ENCODE results near the gene EML3. TPM values are rescaled to one million over a fixed set of nuclear protein-coding genes. Genes with fewer than 3 reads are reported as not detected.
"Not testable (repeated sequence)": the region's sequence is repeated elsewhere in the genome, so short reads cannot be mapped to it uniquely, and the experiment has no call there.

The EML3 gene
- total RNA-seq, 1 donor from 2014 or later, result 4.0 TPM

- H3K4me1 Mint-ChIP-seq, result peaks cover 21% of the 10 kb centered on the region
- H3K27me3 Mint-ChIP-seq (ENCODE audit: insufficient read depth, low read depth), result no peaks in the 10 kb centered on the region
- peaks cover 2% of the 10 kb centered on the region for H3K36me3 Mint-ChIP-seq
- H3K4me3 ChIP-seq, result peak overlapping the region; percentile 90
- no peaks in the 10 kb centered on the region for H3K27me3 ChIP-seq
- peak overlapping the region; percentile 40 for H3K27ac ChIP-seq
- H2AFZ ChIP-seq (replicated peaks), result peak overlapping the region; percentile 98
- peaks cover 3% of the 10 kb centered on the region for H4K20me1 ChIP-seq (ENCODE audit: low read depth)
- H3K9me3 Mint-ChIP-seq, result no peaks in the 10 kb centered on the region
- DNase-seq (ENCODE audit: low spot score), result no peak
- H3K4me1 ChIP-seq, result no peaks in the 10 kb centered on the region
- no peaks in the 10 kb centered on the region for H3K9me3 ChIP-seq (ENCODE audit: low read depth)
- H3K36me3 ChIP-seq, result no peaks in the 10 kb centered on the region
- peak overlapping the region; percentile 89 for H3K9ac ChIP-seq
- H3K4me2 ChIP-seq, result peak overlapping the region; percentile 90
- TF ChIP-seq EZH2 (IDR thresholded peaks at IDR 0.05), result no peak
- TF ChIP-seq CTCF (IDR thresholded peaks at IDR 0.05), result peak; percentile 2
- TF ChIP-seq EZH2phosphoT487 (IDR thresholded peaks at IDR 0.05), result no peak
- peaks cover 29% of the 10 kb centered on the region for H3K79me2 ChIP-seq (ENCODE audit: low read depth)
- peaks cover 17% of the 10 kb centered on the region for H3F3A ChIP-seq (ENCODE audit: low read depth)
- peak overlapping the region; percentile 93 for H3K4me3 Mint-ChIP-seq
- H3K27ac Mint-ChIP-seq, result peak overlapping the region; percentile 90
These were observed 39.8 kb upstream of the EML3 start for GRCh38 chr11:62652161-62653006.

GRCh38 chr11:62650283-62650682 is 37.7 kb upstream of the EML3 start:
- H2AFZ ChIP-seq (replicated peaks); H3K4me3 ChIP-seq; H3K9me3 Mint-ChIP-seq; H3K27ac Mint-ChIP-seq; H3K27me3 ChIP-seq; H3K36me3 ChIP-seq; H3K9ac ChIP-seq; H3K4me2 ChIP-seq; H3K4me1 ChIP-seq; H3K27me3 Mint-ChIP-seq (ENCODE audit: insufficient read depth, low read depth); H3K9me3 ChIP-seq (ENCODE audit: low read depth); H3K27ac ChIP-seq; H3K36me3 Mint-ChIP-seq; DNase-seq (ENCODE audit: low spot score): not testable (repeated sequence)
- H3K79me2 ChIP-seq (ENCODE audit: low read depth), result peaks cover 40% of the 10 kb centered on the region
- peaks cover 24% of the 10 kb centered on the region for H3F3A ChIP-seq (ENCODE audit: low read depth)
- Mint-ChIP-seq H3K4me3 (peak overlapping the region; percentile 53), H3K4me1 (peaks cover 25% of the 10 kb centered on the region)
- H4K20me1 ChIP-seq (ENCODE audit: low read depth), result peaks cover 11% of the 10 kb centered on the region

GRCh38 chr11:62649486-62649885 is 36.9 kb upstream of the EML3 start:
- H3K27ac ChIP-seq, result no peak overlapping the region
- no peak overlapping the region for H3K4me3 Mint-ChIP-seq
- H3K36me3 ChIP-seq, result no peaks in the 10 kb centered on the region
- H3K4me3 ChIP-seq, result no peak overlapping the region
- H3K9me3 ChIP-seq (ENCODE audit: low read depth), result no peaks in the 10 kb centered on the region
- peaks cover 24% of the 10 kb centered on the region for H3F3A ChIP-seq (ENCODE audit: low read depth)
- H3K4me1 Mint-ChIP-seq, result peaks cover 28% of the 10 kb centered on the region
- peaks cover 5% of the 10 kb centered on the region for H3K36me3 Mint-ChIP-seq
- H3K9me3 Mint-ChIP-seq, result no peaks in the 10 kb centered on the region
- H2AFZ ChIP-seq (replicated peaks), result no peak overlapping the region
- H4K20me1 ChIP-seq (ENCODE audit: low read depth), result peaks cover 16% of the 10 kb centered on the region
- no peak overlapping the region for H3K27ac Mint-ChIP-seq
- H3K27me3 ChIP-seq, result no peaks in the 10 kb centered on the region
- no peak for DNase-seq (ENCODE audit: low spot score)
- H3K9ac ChIP-seq, result no peak overlapping the region
- no peak overlapping the region for H3K4me2 ChIP-seq
- H3K27me3 Mint-ChIP-seq (ENCODE audit: insufficient read depth, low read depth), result peaks cover 8% of the 10 kb centered on the region
- peaks cover 6% of the 10 kb centered on the region for H3K4me1 ChIP-seq
- no peak for TF ChIP-seq EZH2 (IDR thresholded peaks at IDR 0.05)
- TF ChIP-seq CTCF (IDR thresholded peaks at IDR 0.05), result no peak
- no peak for TF ChIP-seq EZH2phosphoT487 (IDR thresholded peaks at IDR 0.05)
- peaks cover 48% of the 10 kb centered on the region for H3K79me2 ChIP-seq (ENCODE audit: low read depth)

GRCh38 chr11:62648967-62649364 is 36.4 kb upstream of the EML3 start:
- Mint-ChIP-seq H3K27ac (no peak overlapping the region), H3K4me3 (no peak overlapping the region), H3K9me3 (no peaks in the 10 kb centered on the region), H3K36me3 (peaks cover 9% of the 10 kb centered on the region), H3K4me1 (peaks cover 28% of the 10 kb centered on the region), H3K27me3 (ENCODE audit: insufficient read depth, low read depth) (peaks cover 8% of the 10 kb centered on the region)
- Histone ChIP-seq H3K9ac (no peak overlapping the region), H3F3A (ENCODE audit: low read depth) (peaks cover 24% of the 10 kb centered on the region), H3K27me3 (no peaks in the 10 kb centered on the region), H3K79me2 (ENCODE audit: low read depth) (peaks cover 53% of the 10 kb centered on the region), H3K4me3 (no peak overlapping the region), H2AFZ (replicated peaks) (no peak overlapping the region), H3K4me1 (peaks cover 6% of the 10 kb centered on the region), H3K27ac (no peak overlapping the region), H3K36me3 (no peaks in the 10 kb centered on the region), H3K4me2 (no peak overlapping the region), H3K9me3 (ENCODE audit: low read depth) (no peaks in the 10 kb centered on the region), H4K20me1 (ENCODE audit: low read depth) (peaks cover 17% of the 10 kb centered on the region)
- DNase-seq (ENCODE audit: low spot score), result no peak
- TF ChIP-seq CTCF (IDR thresholded peaks at IDR 0.05), result no peak
- TF ChIP-seq EZH2phosphoT487 (IDR thresholded peaks at IDR 0.05), result no peak
- no peak for TF ChIP-seq EZH2 (IDR thresholded peaks at IDR 0.05)
